ENCODE measurements around the gene NCS1.

Gene NCS1

GRCh38 chr9:130211548-130212226 is 39.5 kb downstream of the NCS1 start:
- H3K4me3 ChIP-seq (ENCODE audit: low read depth, low read length), result no peak overlapping the region
- no peak overlapping the region for H3K9ac ChIP-seq
- no peaks in the 10 kb centered on the region for H3K27me3 ChIP-seq (ENCODE audit: control insufficient read depth, insufficient read depth, low read length)
- no peaks in the 10 kb centered on the region for H3K4me1 ChIP-seq
- TF ChIP-seq, protein P1, sequence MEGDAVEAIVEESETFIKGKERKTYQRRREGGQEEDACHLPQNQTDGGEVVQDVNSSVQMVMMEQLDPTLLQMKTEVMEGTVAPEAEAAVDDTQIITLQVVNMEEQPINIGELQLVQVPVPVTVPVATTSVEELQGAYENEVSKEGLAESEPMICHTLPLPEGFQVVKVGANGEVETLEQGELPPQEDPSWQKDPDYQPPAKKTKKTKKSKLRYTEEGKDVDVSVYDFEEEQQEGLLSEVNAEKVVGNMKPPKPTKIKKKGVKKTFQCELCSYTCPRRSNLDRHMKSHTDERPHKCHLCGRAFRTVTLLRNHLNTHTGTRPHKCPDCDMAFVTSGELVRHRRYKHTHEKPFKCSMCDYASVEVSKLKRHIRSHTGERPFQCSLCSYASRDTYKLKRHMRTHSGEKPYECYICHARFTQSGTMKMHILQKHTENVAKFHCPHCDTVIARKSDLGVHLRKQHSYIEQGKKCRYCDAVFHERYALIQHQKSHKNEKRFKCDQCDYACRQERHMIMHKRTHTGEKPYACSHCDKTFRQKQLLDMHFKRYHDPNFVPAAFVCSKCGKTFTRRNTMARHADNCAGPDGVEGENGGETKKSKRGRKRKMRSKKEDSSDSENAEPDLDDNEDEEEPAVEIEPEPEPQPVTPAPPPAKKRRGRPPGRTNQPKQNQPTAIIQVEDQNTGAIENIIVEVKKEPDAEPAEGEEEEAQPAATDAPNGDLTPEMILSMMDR (IDR thresholded peaks at IDR 0.05), result no peak
- H3K9me3 ChIP-seq (ENCODE audit: control insufficient read depth, low read length), result no peaks in the 10 kb centered on the region
- H3K4me2 ChIP-seq (ENCODE audit: low read length), result no peak overlapping the region
- no peaks in the 10 kb centered on the region for H3K79me2 ChIP-seq
- no peaks in the 10 kb centered on the region for H3K36me3 ChIP-seq (ENCODE audit: control insufficient read depth, insufficient read depth, low read length)
- no peak overlapping the region for H2AFZ ChIP-seq
- no peak overlapping the region for H3K27ac ChIP-seq

DNA sequence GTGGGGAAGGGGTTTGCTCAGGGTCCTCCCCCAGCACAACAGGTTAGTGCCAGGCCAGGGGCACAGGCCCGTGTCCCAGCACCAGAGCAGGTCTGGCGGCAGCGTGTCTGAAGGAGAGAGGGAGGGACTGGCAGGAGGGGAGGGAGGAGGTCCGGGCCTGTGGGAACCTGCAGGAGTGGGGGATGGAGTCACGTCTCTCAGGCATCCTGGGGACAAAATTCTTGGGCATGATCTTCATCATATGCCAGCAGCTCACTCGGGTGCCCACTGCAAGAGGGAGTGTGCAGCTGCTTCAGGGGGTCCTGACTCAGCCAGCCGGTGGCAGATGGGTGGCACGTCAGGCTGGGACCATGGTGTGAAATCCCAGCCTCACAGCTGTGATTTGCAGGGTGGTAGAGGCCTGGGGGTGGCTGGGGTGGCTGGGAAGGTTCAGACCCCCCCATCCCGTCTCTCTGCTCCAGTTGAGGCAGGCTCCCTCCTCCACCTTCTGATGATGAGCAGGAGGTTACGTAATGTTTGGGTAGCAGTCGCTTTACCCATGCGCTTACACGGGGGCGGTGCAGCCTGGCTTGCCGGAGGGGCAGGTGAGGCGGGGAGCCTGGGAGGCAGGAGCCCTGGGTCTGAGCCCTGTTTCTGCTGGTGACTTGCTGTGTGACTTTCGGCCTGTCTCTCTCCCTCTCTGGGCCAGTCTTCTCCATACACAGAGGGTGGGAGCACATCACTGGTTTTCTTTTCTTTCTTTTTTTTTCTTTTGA is 40.5 kb downstream of the NCS1 start:
- H3K9ac ChIP-seq, result no peak overlapping the region
- no peaks in the 10 kb centered on the region for H3K36me3 ChIP-seq (ENCODE audit: control insufficient read depth, insufficient read depth, low read length)
- H3K27me3 ChIP-seq (ENCODE audit: control insufficient read depth, insufficient read depth, low read length), result no peaks in the 10 kb centered on the region
- H3K4me1 ChIP-seq, result no peaks in the 10 kb centered on the region
- TF ChIP-seq, protein P1 (IDR thresholded peaks at IDR 0.05), result no peak
- H3K9me3 ChIP-seq (ENCODE audit: control insufficient read depth, low read length), result no peaks in the 10 kb centered on the region
- no peak overlapping the region for H3K4me3 ChIP-seq (ENCODE audit: low read depth, low read length)
- H3K27ac ChIP-seq, result no peak overlapping the region
- H2AFZ ChIP-seq, result no peak overlapping the region
- H3K4me2 ChIP-seq (ENCODE audit: low read length), result no peak overlapping the region
- H3K79me2 ChIP-seq, result no peaks in the 10 kb centered on the region

GRCh38 chr9:130213911-130214761 is 41.9 kb downstream of the NCS1 start:
- TF ChIP-seq, protein P1 (IDR thresholded peaks at IDR 0.05), result no peak
- no peak overlapping the region for H3K4me3 ChIP-seq (ENCODE audit: low read depth, low read length)
- H3K27ac ChIP-seq, result no peak overlapping the region
- H3K79me2 ChIP-seq, result no peaks in the 10 kb centered on the region
- H3K9ac ChIP-seq, result no peak overlapping the region
- H3K4me2 ChIP-seq (ENCODE audit: low read length), result no peak overlapping the region
- no peaks in the 10 kb centered on the region for H3K36me3 ChIP-seq (ENCODE audit: control insufficient read depth, insufficient read depth, low read length)
- no peaks in the 10 kb centered on the region for H3K4me1 ChIP-seq
- H2AFZ ChIP-seq, result no peak overlapping the region
- H3K27me3 ChIP-seq (ENCODE audit: control insufficient read depth, insufficient read depth, low read length), result no peaks in the 10 kb centered on the region
- H3K9me3 ChIP-seq (ENCODE audit: control insufficient read depth, low read length), result no peaks in the 10 kb centered on the region

DNA sequence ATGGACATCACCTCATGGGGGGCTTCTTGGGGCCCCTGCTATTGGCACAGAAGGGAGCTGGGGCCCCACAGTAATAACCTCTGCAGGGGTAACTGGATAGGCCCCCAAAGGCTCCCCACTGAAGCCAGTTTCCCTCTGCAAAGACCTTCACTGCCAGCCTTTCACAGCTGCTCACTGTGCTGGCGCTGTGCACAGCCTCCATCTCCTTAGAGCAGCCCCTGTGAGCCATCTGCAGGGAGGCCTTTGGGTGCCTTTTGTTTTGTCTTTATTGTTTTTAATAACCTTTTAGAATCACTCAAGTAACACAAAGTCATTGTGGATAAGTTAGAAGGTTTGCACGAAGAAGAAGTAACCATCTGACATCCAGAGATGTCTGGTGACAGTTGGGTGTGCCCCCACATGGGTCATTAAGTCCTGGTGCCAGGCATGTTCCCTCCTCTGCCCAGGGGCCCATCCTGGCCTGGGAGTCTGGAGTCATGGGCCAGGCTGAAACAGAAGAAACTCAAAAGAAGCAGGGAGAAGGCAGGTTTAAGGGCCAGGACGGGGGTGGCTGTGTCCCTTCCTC is 42.7 kb downstream of the NCS1 start:
- Histone ChIP-seq H3K4me3 (ENCODE audit: low read depth, low read length) (no peak overlapping the region), H3K4me1 (no peaks in the 10 kb centered on the region), H3K79me2 (no peaks in the 10 kb centered on the region), H3K9ac (no peak overlapping the region), H3K27ac (no peak overlapping the region), H2AFZ (no peak overlapping the region), H3K9me3 (ENCODE audit: control insufficient read depth, low read length) (no peaks in the 10 kb centered on the region), H3K27me3 (ENCODE audit: control insufficient read depth, insufficient read depth, low read length) (no peaks in the 10 kb centered on the region), H3K4me2 (ENCODE audit: low read length) (no peak overlapping the region), H3K36me3 (ENCODE audit: control insufficient read depth, insufficient read depth, low read length) (no peaks in the 10 kb centered on the region)
- TF ChIP-seq, protein P1 (IDR thresholded peaks at IDR 0.05), result no peak

Data from parathyroid adenoma (tissue), 2 donors.